ENCODE data around the gene TMEM30A.
A peak's percentile ranks its signal among the peaks of the same experiment; 100 is the strongest.

The TMEM30A gene

DNA sequence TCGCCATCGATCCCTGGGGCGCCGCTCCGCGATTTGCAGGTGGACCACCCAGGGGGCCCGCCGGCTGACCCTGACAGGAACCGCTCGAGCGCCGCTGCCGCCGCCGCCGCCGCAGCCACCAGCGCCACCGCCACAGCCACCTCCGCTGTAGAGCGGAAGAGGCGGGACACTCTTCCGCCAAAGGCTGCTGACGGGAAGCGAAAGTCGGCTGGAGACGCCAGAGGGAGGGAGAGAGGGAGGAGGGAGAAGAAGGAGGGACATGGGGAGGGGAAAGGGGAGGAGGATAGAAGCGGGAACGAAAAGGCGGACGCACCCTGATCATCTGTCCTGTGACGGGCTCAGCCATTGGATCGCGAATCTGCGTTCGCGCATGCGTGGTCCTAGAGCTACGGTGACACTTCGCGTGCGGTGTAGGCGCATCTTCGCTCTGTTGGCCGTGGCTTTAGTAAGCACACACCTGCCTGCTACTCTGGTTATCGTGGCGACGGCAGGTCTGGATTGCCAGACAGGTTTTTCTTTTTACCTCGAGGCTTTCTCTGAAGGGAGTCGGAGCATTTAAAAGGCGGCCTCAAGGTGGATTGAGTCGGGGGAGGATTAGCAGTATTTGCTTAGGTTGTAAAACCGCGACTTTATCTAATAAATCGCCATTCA is at the start of gene TMEM30A:
TSS of gene TMEM30A (minus strand) at position 161 of the 651 bp plus-strand sequence. CDS start at position 7, 154 bp downstream.
- peak; percentile 78 to 91 (median 85) for DNase-seq

- DNase-seq = no peak
These were observed 49.1 kb upstream of the TMEM30A start for GRCh38 chr6:75333676-75334200.

DNA sequence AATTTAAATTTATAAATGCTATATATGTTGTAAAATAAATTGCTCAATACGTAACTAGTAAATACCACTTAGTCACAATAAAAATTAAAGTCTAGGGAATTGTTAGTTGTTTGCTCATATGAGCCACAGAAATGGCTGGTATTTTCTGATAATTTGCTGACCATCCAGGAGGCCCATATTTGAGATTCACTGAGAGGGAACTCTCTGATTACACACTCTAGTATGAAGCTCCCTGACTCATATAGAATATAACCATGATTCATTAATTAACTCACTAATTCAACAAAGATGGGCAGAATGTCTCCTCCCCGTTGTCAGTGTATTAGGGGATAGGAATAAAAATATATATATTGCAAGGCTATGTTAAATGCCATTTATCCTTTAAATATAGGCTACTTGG is 46.6 kb upstream of the TMEM30A start:
- DNase-seq = no peak

DNA sequence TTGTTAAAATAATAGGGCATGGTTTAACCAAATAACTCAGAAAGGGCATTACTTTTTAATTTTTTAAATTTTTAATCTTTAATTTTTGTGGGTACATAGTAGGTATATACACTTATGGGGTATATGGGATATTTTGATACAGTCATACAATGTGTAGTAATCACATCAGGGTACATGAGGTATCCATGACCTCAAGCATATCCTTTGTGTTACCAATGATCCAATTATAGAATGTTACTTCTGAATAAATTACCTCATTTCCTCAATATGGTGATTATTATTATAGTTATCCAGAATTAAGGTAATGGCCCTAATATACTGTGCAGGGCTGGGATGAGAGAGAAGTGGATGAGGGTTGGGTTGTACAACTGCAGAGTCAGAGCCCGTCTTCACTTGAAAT is 45.1 kb upstream of the TMEM30A start:
- DNase-seq = no peak

- no peak for DNase-seq
These were observed 43.2 kb upstream of the TMEM30A start for GRCh38 chr6:75327807-75328206.

DNA sequence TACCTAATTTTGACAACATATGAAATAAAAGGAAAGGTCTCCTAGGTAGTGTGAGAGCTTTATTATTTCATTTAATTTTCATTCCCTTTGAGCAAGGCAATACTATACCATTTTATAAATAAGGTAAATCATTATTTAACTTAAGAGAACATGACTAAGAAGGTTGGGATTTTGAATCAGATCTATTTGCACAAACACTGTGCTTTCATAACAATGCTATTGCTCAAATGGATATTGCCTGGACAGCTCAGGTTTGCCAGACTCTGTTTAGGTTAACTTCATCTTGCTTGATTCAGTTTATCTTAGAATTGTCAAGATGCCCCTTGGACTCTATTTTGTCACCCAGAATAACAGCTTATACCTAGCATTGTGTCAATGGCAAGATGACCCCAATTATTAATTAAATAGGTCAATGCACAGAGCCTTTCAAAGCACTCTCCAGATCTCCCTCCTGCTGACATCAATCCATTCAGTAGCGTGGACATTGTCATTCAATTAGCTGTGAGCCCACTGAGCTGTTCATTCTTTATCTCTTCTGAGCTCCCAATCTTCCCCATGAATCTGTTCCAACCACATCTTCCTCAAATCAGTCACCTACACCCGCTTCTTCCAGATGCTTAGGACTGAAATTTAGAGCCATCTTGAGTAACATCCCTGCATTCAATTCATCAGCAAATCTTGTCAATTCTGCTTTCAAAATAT is 42.1 kb upstream of the TMEM30A start:
- DNase-seq = no peak

DNA sequence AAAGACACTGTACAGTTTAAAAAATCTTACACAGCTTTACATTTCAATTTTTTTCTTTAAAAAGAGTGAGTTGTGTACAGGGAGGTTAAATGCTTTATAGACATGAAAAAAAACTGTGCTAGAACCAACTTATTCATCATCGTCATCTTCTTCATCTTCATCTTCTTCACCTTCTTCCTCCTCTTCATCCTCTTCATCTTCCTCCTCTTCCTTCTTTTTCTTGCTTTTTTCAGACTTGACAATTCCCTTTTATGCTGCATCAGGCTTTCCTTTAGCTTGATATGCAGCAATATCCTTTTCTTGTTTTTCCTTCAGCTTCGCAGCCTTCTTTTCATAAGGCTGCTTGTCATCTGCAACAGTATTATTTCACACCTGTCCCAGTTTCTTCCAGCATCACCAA is 34.3 kb upstream of the TMEM30A start:
- no peak for DNase-seq

DNA sequence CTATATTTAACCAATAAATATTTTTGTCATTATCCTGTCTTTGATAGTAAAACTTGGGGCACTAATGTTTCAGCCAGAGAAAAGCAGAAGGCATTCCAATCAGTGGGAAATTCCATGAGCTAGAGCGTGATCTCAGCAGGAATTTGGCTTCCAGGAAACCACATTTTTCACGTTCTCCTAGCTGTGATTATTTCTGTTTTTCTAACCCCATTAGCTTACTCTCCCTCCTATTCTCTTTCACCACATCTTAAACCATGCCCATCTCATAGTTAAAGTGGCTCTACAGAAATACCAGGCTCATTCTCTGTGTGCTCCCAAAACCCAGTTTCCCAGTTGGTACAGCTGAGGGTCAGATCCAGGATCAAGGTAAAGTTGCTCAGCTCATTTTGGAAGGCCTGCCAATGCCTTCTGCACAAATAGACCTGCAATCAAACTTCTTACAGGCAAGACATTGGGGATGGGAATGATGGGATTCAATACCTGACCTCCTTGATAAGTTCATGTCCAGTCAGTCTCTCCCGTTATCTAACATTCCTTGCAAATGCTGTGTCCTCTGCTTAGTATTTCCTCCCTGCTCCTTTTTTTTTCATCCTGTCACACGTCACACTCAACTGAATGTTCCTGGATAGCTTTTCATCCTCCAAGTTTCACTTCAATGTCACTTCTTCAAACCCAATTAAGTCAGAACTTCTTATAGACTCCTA is 33.1 kb upstream of the TMEM30A start:
- DNase-seq = no peak

- no peak for DNase-seq
These were observed 31.4 kb upstream of the TMEM30A start for GRCh38 chr6:75315978-75316377.

- DNase-seq = no peak
These were observed 23.8 kb upstream of the TMEM30A start for GRCh38 chr6:75308250-75308988.

DNA sequence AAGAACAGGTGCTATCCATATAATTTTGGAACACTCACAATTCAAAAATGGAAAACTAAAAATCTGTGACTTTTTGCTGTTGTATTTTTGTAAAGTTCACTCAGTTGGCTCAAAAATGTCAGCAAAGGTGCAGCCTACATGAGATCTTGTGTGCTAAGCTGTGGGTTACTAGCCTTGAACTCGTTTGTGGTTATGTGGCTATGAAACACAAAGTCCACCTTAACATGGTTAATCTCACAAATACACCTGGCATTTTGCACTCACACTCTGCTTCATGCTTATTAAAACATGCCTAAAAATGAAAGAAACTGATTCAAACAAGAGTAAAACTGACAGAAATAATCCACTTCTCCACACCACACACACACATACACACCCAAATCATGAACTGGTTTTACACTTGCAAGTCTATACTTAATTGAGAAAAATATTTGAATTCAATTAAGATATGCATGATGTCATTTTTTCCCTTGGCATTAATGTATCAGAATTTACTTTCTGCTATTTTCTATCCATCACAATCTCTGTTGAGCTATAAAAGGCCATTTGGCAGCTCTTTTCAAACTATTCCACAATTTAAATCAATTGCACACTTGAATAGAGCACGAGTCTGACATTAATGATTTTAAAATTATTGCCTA is 22.9 kb upstream of the TMEM30A start:
- no peak for DNase-seq

DNA sequence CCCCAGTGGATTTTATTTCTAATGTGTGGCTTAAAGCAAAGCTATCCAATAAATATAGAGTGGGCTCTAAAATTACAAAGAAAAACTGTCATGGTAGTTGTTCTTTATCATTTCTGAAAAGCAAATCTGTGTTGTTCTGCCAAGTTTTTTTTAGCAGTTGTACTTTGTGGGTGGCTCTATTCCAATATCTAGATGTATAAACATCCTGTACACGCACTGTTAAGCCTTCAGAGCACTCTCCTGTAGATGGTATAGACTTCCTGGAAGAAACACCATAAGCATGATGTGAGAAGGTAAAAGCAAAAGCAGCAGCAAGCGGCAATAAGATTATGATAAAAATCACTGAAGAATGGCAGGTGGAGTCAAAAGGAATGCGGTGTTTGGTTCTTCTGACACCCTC is 21.5 kb upstream of the TMEM30A start:
- DNase-seq = no peak

DNA sequence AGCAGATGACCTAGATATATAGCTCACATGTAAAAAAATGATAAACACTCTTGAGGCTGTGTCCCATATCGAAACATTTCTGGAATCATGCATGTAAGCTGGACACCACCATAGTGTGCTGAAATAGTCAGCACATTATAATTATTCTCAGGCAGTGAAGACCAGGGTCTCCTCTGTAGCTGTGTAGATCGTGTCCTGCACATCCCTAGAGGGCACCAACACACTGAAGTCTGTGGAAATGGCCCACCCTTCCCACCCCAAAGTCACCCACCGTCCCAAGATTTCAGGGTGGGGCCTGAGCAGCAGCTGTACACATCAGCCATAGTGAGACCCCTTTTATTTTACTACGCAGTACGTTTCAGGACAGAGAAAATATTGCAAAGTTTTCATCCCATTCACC is 21.0 kb upstream of the TMEM30A start:
- DNase-seq = no peak

DNA sequence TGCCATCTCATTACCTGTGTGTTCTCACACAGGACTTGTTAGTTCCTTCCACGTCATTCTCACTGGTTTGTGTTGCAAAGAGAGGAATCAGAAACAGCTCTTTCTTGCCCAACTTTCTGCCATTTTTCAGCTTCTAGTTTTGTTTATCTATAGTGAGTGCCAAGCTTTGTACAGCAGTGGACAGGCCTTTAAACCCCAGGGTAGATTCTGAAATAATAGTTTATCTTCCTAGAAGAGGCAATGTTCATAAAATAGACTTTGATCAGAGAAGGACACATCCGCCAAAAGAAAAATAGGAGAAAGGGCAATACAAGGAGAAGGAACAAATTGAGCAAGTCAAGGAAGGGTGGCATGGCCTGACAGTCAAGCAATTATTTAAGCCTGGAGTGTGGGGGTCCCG is 17.7 kb upstream of the TMEM30A start:
- no peak for DNase-seq

DNA sequence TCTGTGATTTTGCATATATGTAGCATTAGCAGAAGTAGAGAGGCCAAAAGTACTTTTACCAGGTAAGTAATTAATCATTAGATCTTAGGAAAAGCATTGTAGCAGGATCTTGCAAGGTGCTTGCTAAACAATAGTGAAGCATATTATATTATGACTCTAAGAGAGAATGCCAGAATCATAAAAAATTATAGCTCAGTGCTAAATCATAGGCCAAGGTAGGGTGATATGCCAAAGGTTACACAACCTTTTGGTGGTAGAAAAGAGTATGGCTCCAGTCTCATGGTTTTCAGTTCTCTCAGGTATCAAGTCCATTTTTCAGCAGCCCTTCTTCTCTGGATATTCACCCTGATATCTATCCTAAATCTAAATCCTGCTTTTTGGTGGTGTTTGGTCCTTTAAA is 16.9 kb upstream of the TMEM30A start:
- no peak for DNase-seq

DNA sequence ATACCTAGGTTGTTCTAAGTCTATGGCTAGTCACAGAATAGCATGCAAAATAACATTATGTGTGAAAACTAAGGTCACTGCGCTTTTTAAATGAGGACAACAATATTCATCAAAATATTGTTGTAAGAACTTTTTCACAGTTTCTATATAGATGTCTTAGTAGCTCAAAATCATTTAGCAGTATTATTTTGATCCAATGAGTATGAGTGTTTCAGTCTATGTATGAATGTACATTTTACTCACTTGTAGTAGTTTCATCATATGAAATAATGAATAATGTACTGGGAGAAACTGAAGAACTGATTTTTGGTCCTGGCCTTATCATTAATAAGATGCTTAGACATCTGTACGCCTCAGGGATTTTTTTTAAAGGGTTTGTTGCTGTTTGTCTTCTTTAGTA is 16.5 kb upstream of the TMEM30A start:
- no peak for DNase-seq

- DNase-seq = no peak
These were observed 15.9 kb upstream of the TMEM30A start for GRCh38 chr6:75300531-75300855.

DNA sequence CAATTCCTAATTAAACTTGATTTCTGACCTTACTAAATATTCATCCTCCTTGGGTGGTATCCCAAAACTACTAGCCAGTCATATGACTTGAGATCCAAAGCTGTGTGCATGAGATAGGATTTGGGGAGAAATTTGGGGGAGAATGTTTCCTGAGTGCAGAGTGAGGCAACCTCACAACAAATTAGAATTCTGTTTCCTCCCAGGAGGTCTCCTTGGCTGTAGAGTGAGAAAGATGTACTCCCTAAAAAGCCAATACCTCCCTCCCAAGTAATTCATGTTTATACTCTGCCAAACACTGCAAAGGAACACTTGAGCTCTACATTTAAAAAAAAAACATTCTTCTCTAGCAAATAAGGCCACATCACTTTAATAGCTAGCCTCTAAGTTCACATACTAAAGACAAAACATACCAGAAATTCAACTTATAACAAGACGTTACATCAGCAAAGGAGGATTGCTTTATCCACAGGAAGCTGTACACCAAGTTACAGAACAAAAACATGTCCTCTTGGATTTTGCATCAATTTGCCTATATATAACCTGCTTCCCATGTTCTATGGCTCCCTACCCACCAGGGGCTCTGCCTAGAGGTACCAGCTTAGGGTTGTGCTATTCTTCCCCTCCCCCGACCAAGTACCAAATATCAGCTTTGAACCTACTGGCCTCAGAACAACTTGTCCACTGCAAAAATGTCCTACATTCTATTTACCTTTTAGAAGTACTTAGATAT is 15.4 kb upstream of the TMEM30A start:
- no peak for DNase-seq

- DNase-seq = no peak
These were observed 12.5 kb upstream of the TMEM30A start for GRCh38 chr6:75296811-75297779.

DNA sequence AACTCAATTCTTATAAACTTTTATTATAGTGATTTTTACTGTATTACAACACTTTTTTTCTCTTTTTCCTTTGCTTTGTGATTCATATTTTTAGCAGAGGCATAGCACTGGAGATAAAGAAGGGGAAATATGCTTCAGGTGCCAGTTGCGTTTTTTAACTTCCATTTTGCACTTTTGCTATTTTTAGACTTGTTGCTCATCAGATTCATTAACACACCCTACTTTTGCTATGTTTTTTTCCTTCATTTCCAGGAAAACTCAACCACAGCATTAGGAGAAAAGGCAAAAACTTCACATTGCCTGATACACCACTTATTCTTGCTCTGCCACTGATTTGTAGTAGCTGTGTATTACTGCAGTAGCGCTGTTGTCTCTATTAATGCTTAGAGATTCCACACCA is 8.0 kb upstream of the TMEM30A start:
- no peak for DNase-seq

DNA sequence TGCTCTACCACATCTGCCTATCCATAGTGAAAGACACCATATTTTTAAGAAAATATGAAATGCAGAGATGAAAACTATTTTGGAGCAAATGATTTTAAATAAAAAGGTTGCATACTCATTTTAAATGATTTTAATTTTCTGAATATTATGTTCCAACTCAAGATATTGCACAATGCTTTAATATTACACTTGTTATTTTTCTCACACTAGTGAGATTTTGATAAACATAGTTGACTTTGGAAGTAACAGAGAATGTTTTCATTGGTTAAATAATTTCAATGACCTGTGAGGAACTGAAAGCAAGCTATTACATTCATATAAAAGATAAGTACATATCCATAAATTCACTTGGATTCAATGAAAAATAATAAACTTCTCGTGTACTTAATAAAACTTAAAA is 7.2 kb upstream of the TMEM30A start:
- DNase-seq = no peak
